G401.6 (cell line): Measurements from ENCODE around the gene GOLIM4.
"Not testable (repeated sequence)": the region's sequence is repeated elsewhere in the genome, so short reads cannot be mapped to it uniquely, and the experiment has no call there.

Source experiments
- FAIRE-seq: peaks from 2 replicates; lab custom pipeline; 2012; peaks lifted over from hg19 to GRCh38; lab: Jason Lieb, UNC

The GOLIM4 gene, protein sequence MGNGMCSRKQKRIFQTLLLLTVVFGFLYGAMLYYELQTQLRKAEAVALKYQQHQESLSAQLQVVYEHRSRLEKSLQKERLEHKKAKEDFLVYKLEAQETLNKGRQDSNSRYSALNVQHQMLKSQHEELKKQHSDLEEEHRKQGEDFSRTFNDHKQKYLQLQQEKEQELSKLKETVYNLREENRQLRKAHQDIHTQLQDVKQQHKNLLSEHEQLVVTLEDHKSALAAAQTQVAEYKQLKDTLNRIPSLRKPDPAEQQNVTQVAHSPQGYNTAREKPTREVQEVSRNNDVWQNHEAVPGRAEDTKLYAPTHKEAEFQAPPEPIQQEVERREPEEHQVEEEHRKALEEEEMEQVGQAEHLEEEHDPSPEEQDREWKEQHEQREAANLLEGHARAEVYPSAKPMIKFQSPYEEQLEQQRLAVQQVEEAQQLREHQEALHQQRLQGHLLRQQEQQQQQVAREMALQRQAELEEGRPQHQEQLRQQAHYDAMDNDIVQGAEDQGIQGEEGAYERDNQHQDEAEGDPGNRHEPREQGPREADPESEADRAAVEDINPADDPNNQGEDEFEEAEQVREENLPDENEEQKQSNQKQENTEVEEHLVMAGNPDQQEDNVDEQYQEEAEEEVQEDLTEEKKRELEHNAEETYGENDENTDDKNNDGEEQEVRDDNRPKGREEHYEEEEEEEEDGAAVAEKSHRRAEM

GRCh38 chr3:168095611-168096209 lies at the start of gene GOLIM4:
TSS of gene GOLIM4 (minus strand) at chr3:168095924. CDS start at chr3:168095285, 639 bp downstream.
- peak; percentile 94 for FAIRE-seq

GRCh38 chr3:168141405-168141998 lies 45.8 kb upstream of the GOLIM4 start:
- FAIRE-seq = no peak

- FAIRE-seq = no peak
Measured at GRCh38 chr3:168139947-168140346, 44.2 kb upstream of the GOLIM4 start.

DNA sequence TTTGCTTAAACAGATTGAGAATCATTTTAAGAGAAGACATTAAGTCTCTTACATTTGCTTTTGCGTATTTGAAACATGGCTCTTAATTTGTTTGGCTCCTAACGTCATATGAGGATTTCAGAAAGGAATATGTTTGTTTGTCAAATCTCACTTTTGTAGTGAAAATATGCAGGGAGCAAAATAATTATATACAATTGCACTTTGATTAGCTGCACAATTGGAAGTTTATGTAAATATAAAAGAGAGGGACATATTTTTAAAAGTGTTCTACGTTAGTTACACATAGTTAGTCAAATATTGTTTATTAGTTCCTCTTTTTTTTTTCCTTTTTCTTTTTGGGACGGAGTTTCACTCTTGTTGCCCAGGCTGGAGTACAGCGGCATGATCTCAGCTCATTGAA lies 42.7 kb upstream of the GOLIM4 start:
- no peak for FAIRE-seq

DNA sequence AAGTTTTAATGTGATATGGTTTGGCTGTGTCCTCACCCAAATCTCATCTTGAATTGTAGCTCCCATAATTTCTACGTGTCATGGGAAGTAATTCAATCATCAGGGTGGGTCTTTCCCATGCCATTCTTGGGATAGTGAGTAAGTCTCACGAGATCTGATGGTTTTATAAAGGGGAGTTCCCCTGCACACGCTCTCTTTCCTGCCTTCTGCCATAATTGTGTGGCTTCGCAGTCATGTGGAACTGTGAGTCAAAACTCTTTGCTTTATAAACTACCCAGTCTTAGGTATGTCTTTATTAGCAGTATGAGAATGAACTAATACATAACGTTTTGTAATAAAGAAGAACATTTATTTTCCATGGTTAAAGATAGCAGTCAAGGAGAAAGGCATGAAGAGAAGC lies 39.2 kb upstream of the GOLIM4 start:
- FAIRE-seq = no peak

- FAIRE-seq = not testable (repeated sequence)
Measured at GRCh38 chr3:168130250-168130649, 34.5 kb upstream of the GOLIM4 start.

DNA sequence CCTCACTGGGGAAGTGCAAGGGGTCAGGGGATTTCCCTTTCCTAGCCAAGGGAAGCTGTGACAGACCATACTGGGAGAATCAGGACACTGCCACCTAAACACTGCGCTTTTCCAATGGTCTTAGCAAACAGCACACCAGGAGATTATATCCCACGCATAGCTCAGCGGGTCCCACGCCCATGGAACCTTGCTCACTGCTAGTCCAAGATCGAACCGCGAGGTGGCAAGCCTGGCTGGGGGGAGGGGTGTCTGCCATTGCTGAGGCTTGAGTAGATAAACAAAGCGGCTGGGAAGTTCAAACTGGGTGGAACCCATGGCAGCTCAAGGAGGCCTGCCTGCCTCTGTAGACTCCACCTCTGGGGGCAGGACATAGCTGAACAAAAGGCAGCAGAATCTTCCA lies 32.7 kb upstream of the GOLIM4 start:
- not testable (repeated sequence) for FAIRE-seq

- no peak for FAIRE-seq
Measured at GRCh38 chr3:168127466-168127865, 31.7 kb upstream of the GOLIM4 start.

DNA sequence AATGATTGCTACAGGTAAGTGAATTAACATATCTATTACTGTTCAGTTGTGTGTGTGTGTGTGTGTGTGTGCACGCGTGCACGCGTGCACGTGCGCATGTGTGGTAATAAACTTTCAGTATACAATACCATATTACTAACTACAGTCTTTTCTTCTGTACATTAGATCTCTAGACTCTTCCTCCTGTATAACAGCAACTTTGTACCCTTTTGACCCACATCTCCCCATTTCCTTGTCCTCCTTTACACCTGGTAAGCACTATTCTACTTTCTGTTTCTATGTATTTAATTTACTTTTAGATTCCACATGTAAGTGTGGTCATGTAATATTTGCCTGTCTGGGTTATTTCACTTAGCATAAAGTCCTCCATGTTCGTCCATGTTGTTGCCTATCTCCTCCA lies 29.1 kb upstream of the GOLIM4 start:
- FAIRE-seq = no peak

DNA sequence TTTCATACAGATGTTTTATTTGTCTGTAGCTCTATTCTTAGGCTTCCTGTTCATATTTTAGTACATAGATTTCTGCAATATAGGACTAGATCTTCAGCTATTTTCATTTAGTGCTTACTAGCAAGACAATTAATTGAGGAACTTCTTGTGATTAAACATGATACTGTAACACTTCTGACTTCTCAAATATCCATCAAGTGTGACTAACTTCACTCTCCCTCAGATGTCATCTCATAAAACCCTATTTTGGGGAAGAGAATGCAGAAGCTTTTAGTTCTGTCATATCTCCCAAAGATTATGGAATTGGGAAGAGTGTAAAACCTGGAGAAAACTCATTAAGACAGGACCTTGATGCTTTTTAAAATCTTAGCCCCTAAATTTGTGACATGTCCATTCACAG lies 28.6 kb upstream of the GOLIM4 start:
- FAIRE-seq = no peak

DNA sequence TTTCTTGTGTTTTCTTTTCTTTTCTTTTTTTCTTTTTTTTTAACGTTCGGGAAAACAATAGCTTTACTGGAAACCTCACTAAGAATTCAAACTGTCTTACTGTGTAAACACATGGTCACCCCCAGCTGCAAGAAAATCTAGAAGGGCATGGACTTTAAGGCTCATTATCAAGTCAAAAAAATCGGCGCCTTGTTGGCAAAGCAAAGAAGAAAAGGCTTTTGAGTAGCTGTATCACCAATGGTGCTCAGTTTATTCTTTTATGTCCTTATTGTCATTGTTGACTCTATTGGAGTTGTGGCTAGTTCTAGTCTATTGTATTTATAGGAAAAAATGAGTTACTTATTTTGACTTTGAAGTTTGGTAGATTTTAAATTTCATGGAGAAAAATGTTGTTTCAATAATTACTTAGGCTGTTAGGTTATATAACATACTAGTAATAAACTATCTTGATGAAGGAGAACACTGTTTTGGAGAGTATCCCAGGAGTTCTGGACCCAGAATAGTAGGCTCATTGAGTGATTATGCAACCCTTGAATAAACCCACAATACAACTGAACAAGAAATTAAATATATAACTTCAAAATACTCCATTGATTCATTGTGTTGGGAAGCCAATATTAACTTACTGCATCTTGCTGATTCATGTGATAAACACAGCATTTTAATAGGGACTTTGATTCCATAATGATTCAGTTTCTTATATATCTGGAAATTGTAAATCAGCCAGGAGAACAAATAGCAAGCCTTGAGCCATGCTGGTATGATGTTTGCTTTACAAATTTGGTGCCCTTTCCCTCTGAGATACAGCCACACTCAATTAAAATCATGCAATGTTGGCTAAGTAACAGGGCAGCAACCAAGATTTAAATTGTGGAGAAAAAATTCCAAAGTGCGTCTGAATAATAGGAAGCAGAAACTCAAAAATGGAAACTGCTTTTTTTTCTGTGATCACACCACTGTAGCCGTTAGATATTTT lies 27.8 kb upstream of the GOLIM4 start:
- no peak for FAIRE-seq

- FAIRE-seq = no peak
Measured at GRCh38 chr3:168121184-168122017, 25.7 kb upstream of the GOLIM4 start.

DNA sequence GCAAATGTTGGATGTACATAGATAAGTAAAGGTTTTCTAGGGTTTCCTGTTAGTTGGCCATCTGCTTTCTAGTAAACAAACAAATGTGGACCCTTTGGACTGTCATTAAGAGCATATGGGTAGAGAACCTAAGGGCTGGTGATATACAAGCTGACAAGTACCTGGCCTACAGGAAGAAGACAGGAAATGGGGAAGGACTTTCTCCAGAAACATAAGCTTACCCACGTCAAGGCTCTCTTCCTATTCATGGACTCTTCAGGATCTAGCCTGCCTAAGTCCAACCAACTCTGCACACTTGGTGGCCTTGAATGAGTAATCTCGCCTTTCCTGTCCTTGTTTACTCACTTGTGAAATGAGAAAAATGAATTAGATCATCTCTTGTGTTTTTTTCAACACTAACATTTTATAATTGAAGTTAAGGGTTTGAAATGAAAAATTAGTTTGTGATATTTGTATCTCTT lies 22.2 kb upstream of the GOLIM4 start:
- no peak for FAIRE-seq

DNA sequence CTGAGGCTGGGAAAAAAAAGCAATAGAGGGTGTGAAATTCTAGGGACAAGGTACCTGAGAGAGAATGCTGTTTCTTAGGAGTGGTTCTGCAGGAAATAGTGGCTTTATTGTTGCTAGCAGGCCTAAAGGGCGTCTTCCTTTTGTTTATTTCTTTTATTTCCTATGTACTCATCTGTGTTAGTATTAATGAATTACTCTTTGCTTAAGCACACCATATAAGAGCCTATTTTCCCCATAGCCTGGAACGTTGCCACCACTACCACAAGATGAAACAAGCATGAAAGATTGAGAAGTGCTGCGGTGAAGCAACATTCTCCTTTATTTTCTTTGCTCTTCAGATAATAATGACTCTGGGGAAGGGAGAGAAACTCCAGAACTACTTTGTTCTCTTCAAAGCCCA lies 21.3 kb upstream of the GOLIM4 start:
- FAIRE-seq = no peak

GRCh38 chr3:168116279-168116678 lies 20.6 kb upstream of the GOLIM4 start:
- no peak for FAIRE-seq

DNA sequence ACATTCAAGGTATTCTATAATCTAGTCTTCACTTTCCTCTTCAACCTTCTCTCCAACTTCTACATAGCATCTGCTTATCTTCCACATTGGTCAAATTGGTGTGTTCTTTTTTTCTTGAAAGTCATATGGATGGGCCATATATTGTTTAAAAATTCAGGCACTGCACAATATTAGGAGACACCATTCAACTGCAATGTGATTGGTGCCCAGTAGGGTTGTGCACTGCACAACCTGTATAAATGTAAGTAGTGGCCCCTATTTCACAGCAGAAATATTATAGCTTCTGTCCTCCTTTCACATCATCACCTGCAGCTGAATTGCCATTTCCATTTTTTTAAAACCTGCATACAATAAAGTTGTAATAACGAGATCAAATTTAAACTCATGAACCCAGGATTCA lies 18.1 kb upstream of the GOLIM4 start:
- no peak for FAIRE-seq

DNA sequence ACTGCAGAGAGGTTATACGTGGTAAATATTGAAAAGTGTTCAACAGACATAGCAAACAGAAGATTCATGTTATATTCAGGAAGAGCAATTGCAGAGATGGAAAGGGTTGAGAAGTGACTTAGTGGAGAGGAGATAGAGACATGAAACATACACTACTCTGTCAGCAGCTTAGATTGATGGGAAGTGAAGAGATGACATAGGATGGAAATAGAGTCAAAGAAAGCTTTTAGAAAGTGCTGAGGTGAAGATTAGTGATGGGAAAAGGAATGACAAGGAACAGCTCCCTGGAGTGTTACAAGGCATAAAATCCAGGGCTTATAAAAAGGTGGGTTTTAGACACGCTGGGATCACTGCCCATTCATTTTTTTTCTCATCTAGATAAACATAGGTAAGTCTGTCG lies 17.2 kb upstream of the GOLIM4 start:
- no peak for FAIRE-seq

- FAIRE-seq = no peak
Measured at GRCh38 chr3:168104361-168104760, 8.6 kb upstream of the GOLIM4 start.

DNA sequence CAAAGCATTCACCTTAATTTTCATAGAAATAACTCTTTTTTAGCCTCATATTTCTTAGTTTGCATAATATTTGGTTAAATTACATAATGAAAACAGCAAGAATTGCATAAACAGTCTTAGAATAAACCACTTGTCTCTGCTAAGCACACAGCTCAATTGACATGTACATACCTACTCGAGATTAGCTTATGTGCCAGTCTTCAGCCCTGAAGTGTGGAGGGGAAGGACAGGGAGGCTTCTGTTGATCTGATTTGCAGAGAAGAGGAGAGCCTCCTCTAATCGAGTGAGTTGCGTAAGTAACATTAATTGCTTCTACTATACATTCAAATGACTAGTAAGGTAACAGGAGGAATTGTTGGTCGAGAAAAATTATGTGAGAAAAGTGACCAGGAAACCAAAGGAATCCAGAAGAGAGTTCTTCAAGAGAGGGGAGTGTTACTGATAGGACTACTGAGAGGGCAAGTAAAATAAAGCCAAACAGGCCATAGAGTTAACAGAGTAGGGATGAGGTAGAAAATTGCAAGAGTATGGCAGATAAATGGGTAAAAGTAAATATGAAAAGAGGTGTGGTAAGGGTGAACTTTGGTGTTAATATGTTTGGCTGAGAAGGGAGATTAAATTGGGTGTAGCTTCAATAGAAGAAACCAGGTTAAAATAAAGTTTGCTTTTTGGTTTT lies 7.1 kb upstream of the GOLIM4 start:
- FAIRE-seq = no peak
